GM18508 (cell line): ENCODE data around the gene KRT26.
"Not testable (repeated sequence)": the region's sequence is repeated elsewhere in the genome, so short reads cannot be mapped to it uniquely, and the experiment has no call there.

Experiments used
- ATAC-seq: cut with Tn5 transposase; IDR thresholded peaks from one replicate; pipeline ENCODE4 v1.9.1; 2021; ENCODE audit warnings: moderate number of reproducible peaks; ENCODE audit not compliant: insufficient read depth, unreplicated experiment

KRT26 gene

GRCh38 chr17:40795019-40795667, 23.1 kb upstream of the KRT26 start:
- ATAC-seq, result no peak

- ATAC-seq, result no peak
Measured at GRCh38 chr17:40794466-40794865, 22.5 kb upstream of the KRT26 start.

- ATAC-seq, result no peak
Measured at GRCh38 chr17:40793832-40794231, 21.8 kb upstream of the KRT26 start.

GRCh38 chr17:40791787-40792436, 19.9 kb upstream of the KRT26 start:
- no peak for ATAC-seq

GRCh38 chr17:40791111-40791510, 19.1 kb upstream of the KRT26 start:
- ATAC-seq, result no peak

- no peak for ATAC-seq
Measured at GRCh38 chr17:40782450-40782849, 10.4 kb upstream of the KRT26 start, which contains the start of gene KRT27. Gene KRT27, minus strand, starts transcription at chr17:40782550. Its CDS starts 57 bp downstream, at chr17:40782493.

- ATAC-seq, result no peak
Measured at GRCh38 chr17:40779181-40779909, 7.3 kb upstream of the KRT26 start.

GRCh38 chr17:40778461-40778860, 6.5 kb upstream of the KRT26 start:
- ATAC-seq, result no peak

GRCh38 chr17:40777971-40778370, 6.0 kb upstream of the KRT26 start:
- no peak for ATAC-seq

GRCh38 chr17:40777459-40777858, 5.5 kb upstream of the KRT26 start:
- no peak for ATAC-seq

- ATAC-seq, result no peak
Measured at GRCh38 chr17:40775945-40776344, 3.9 kb upstream of the KRT26 start.

- no peak for ATAC-seq
Measured at GRCh38 chr17:40765657-40766056, 6.3 kb downstream of the KRT26 start.

- no peak for ATAC-seq
Measured at GRCh38 chr17:40763752-40764151, 8.2 kb downstream of the KRT26 start.

- ATAC-seq, result no peak
Measured at GRCh38 chr17:40760105-40761016, 11.6 kb downstream of the KRT26 start.

GRCh38 chr17:40755231-40755630, 16.8 kb downstream of the KRT26 start, which contains the start of gene KRT25:
Gene KRT25, minus strand, starts transcription at chr17:40755331. Its CDS starts 60 bp downstream, at chr17:40755271.
- ATAC-seq, result no peak

- no peak for ATAC-seq
Measured at GRCh38 chr17:40753804-40754203, 18.2 kb downstream of the KRT26 start.

GRCh38 chr17:40751065-40751464, 20.9 kb downstream of the KRT26 start:
- ATAC-seq, result no peak

GRCh38 chr17:40750391-40750790, 21.6 kb downstream of the KRT26 start:
- ATAC-seq, result no peak

GRCh38 chr17:40748666-40749065, 23.3 kb downstream of the KRT26 start:
- ATAC-seq, result not testable (repeated sequence)

- no peak for ATAC-seq
Measured at GRCh38 chr17:40738553-40738952, 33.4 kb downstream of the KRT26 start.
